ENCODE measurements around the gene PLEKHG5.

PLEKHG5 gene

GRCh38 chr1:6424619-6425593, 66.6 kb downstream of the PLEKHG5 start, which contains the start of gene ESPN:
TSS of gene ESPN (plus strand) at chr1:6424776. CDS start at chr1:6424956, 180 bp downstream.
- no peak for DNase-seq

GRCh38 chr1:6424000-6424565, 67.4 kb downstream of the PLEKHG5 start:
- DNase-seq: no peak

GRCh38 chr1:6423321-6423999, 68.0 kb downstream of the PLEKHG5 start:
- peak; percentile 73 for DNase-seq

- no peak for DNase-seq
Measured at GRCh38 chr1:6421266-6421665, 70.2 kb downstream of the PLEKHG5 start.

GRCh38 chr1:6420454-6421042, 70.9 kb downstream of the PLEKHG5 start:
- DNase-seq: no peak

- DNase-seq: no peak
Measured at GRCh38 chr1:6419804-6420453, 71.5 kb downstream of the PLEKHG5 start, which contains the start of gene HES2. TSS of gene HES2 (minus strand) at chr1:6419919. CDS start at chr1:6419820, 99 bp downstream.

- DNase-seq: no peak
Measured at GRCh38 chr1:6419397-6419803, 72.1 kb downstream of the PLEKHG5 start.

GRCh38 chr1:6418668-6419396, 72.6 kb downstream of the PLEKHG5 start:
- DNase-seq: no peak

GRCh38 chr1:6417961-6418667, 73.4 kb downstream of the PLEKHG5 start:
- no peak for DNase-seq
